SKM-1 treated with dmso at 0.1 percent for 144 hours (cell line): ENCODE results near the gene SASH1.

Experiments
- DNase-seq: peaks from one replicate; lab custom pipeline; 2025; ENCODE audit not compliant: unreplicated experiment; lab: John Stamatoyannopoulos, UW

SASH1 gene

GRCh38 chr6:148455225-148455624, 112.6 kb downstream of the SASH1 start:
- no peak for DNase-seq

- no peak for DNase-seq
Observed at GRCh38 chr6:148455674-148456558, 113.3 kb downstream of the SASH1 start.

GRCh38 chr6:148457137-148457842, 114.7 kb downstream of the SASH1 start:
- DNase-seq, result no peak

GRCh38 chr6:148457843-148458159, 115.2 kb downstream of the SASH1 start:
- no peak for DNase-seq

GRCh38 chr6:148459238-148459637, 116.6 kb downstream of the SASH1 start:
- no peak for DNase-seq

- DNase-seq, result no peak
Observed at GRCh38 chr6:148460876-148461646, 118.4 kb downstream of the SASH1 start.

- no peak for DNase-seq
Observed at GRCh38 chr6:148461986-148462577, 119.4 kb downstream of the SASH1 start.

GRCh38 chr6:148463671-148464070, 121.0 kb downstream of the SASH1 start:
- DNase-seq, result no peak

- peak; percentile 72 for DNase-seq
Observed at GRCh38 chr6:148464319-148465010, 121.8 kb downstream of the SASH1 start.

GRCh38 chr6:148465011-148465335, 122.3 kb downstream of the SASH1 start:
- DNase-seq, result no peak

GRCh38 chr6:148465670-148466069, 123.0 kb downstream of the SASH1 start:
- no peak for DNase-seq

- DNase-seq, result no peak
Observed at GRCh38 chr6:148466158-148466557, 123.5 kb downstream of the SASH1 start.

- DNase-seq, result no peak
Observed at GRCh38 chr6:148467926-148468325, 125.3 kb downstream of the SASH1 start.

GRCh38 chr6:148470156-148470555, 127.5 kb downstream of the SASH1 start:
- no peak for DNase-seq

GRCh38 chr6:148470606-148471465, 128.2 kb downstream of the SASH1 start:
- DNase-seq, result no peak

GRCh38 chr6:148471624-148472159, 129.1 kb downstream of the SASH1 start:
- DNase-seq, result no peak

- no peak for DNase-seq
Observed at GRCh38 chr6:148472171-148473105, 129.8 kb downstream of the SASH1 start.

GRCh38 chr6:148479497-148479896, 136.9 kb downstream of the SASH1 start:
- no peak for DNase-seq

- DNase-seq, result no peak
Observed at GRCh38 chr6:148487461-148487860, 144.8 kb downstream of the SASH1 start.
